BJ (cell line): ENCODE measurements around the gene DCBLD2. TPM values are rescaled to one million over a fixed set of nuclear protein-coding genes. Genes with fewer than 3 reads are reported as not detected.

ENCODE experiments used
- CTCF ChIA-PET: fragments of 350-600 bp; formaldehyde crosslinking; extraction: SDS; loops from one replicate; lab custom pipeline; 2021; ENCODE audit warnings: antibody characterized with exemption, inconsistent platforms; lab: Yijun Ruan, JAX
- POLR2A ChIA-PET: fragments of 300-600 bp; sonication (Branson Sonifier 250); formaldehyde crosslinking; extraction: SDS; loops from one replicate; lab custom pipeline; 2021; ENCODE audit warnings: antibody characterized with exemption; lab: Charles Lee
- DNase-seq: peaks from one replicate; pipeline ENCODE4 v3.0.0-alpha.2; 2011; ENCODE audit warnings: low read depth
- H3K27me3 ChIP-seq: 2 replicates; pipeline ENCODE4 v1.6.0; 2011; ENCODE audit warnings: low read length; ENCODE audit not compliant: control insufficient read depth, insufficient read depth
- H3K36me3 ChIP-seq: 2 replicates; pipeline ENCODE4 v1.5.1; 2011; ENCODE audit warnings: low read length; ENCODE audit not compliant: control insufficient read depth, insufficient read depth
- H3K4me3 ChIP-seq: 2 replicates; pipeline ENCODE4 v1.5.1; 2011; ENCODE audit warnings: low read depth, mild to moderate bottlenecking, control low read depth, low read length
- CTCF ChIP-seq: IDR thresholded peaks from 2 replicates; pipeline ENCODE4 v1.5.1; 2011; ENCODE audit warnings: low read depth, mild to moderate bottlenecking, control low read depth, inconsistent platforms, low read length, moderate library complexity; ENCODE audit not compliant: insufficient read depth
- polyA plus RNA-seq: library from polyadenylated mRNA; depleted of rRNA; stranded (reverse); fragments of >200 nt; gene quantifications from 2 replicates; pipeline ENCODE4 v1.2.3, GENCODE V29; 2011

DCBLD2 gene
- polyA plus RNA-seq, 1 experiment: 28.9 TPM

GRCh38 chr3:98912448-98912847 lies 11.0 kb upstream of the DCBLD2 start:
- no peaks in the 10 kb centered on the region for H3K36me3 ChIP-seq
- no peak for TF ChIP-seq CTCF
- no peak overlapping the region for H3K4me3 ChIP-seq
- ChIA-PET CTCF (interaction anchor here (0.6 kb wide), 1 partner anchor 51 kb away, joined by 4 read pairs; no protein-coding TSS in a partner anchor), POLR2A (no interaction called here)
- no peaks in the 10 kb centered on the region for H3K27me3 ChIP-seq
- DNase-seq: no peak

- no peaks in the 10 kb centered on the region for H3K27me3 ChIP-seq
- DNase-seq: peak; percentile 74
- TF ChIP-seq CTCF: no peak
- H3K36me3 ChIP-seq: no peaks in the 10 kb centered on the region
- ChIA-PET CTCF (interaction anchor here (0.6 to 1.2 kb wide), 2 partner anchors 89 to 1097 kb away, joined by 3 read pairs; no protein-coding TSS in a partner anchor), POLR2A (interaction anchor here (0.5 kb wide), 1 partner anchor 91 kb away, joined by 5 read pairs; no protein-coding TSS in a partner anchor)
- H3K4me3 ChIP-seq: no peak overlapping the region
These were observed 4.7 kb upstream of the DCBLD2 start for GRCh38 chr3:98906230-98906629.

- ChIA-PET CTCF (no interaction called here), POLR2A (no interaction called here)
- no peak for TF ChIP-seq CTCF
- Histone ChIP-seq H3K36me3 (no peaks in the 10 kb centered on the region), H3K4me3 (no peak overlapping the region), H3K27me3 (no peaks in the 10 kb centered on the region)
- no peak for DNase-seq
These were observed 2.4 kb upstream of the DCBLD2 start for GRCh38 chr3:98903705-98904481.

- no peaks in the 10 kb centered on the region for H3K27me3 ChIP-seq
- H3K36me3 ChIP-seq: no peaks in the 10 kb centered on the region
- DNase-seq: no peak
- POLR2A ChIA-PET: interaction anchor here (0.5 kb wide), 1 partner anchor 8 kb away, joined by 8 read pairs; no protein-coding TSS in a partner anchor
- no peak for TF ChIP-seq CTCF
- H3K4me3 ChIP-seq: no peak overlapping the region
- CTCF ChIA-PET: interaction anchor here (0.6 kb wide), 1 partner anchor 1631 kb away, joined by 3 read pairs; no protein-coding TSS in a partner anchor
These were observed 1.6 kb upstream of the DCBLD2 start for GRCh38 chr3:98903099-98903498.

- Histone ChIP-seq H3K27me3 (no peaks in the 10 kb centered on the region), H3K4me3 (peak overlapping the region; percentile 32), H3K36me3 (no peaks in the 10 kb centered on the region)
- no peak for TF ChIP-seq CTCF
- ChIA-PET POLR2A (no interaction called here), CTCF (interaction anchor here (0.8 to 1.2 kb wide), 3 partner anchors 9 to 85 kb away, joined by 3 to 7 read pairs (median 5); no protein-coding TSS in a partner anchor)
- DNase-seq: no peak
These were observed 851 bp upstream of the DCBLD2 start for GRCh38 chr3:98902351-98902740.
